SK-N-MC (cell line): Measurements from ENCODE around the gene TRIP6.
A peak's percentile ranks its signal among the peaks of the same experiment; 100 is the strongest.

Experiments
- DNase-seq: peaks from one replicate; pipeline ENCODE4 v3.0.0-alpha.2; 2011; ENCODE audit warnings: low read depth, low spot score
- H3K27ac ChIP-seq: fragments of 200-600 bp; sonication (generic); 2 replicates; pipeline ENCODE4 v1.5.1; 2016; ENCODE audit warnings: mixed run types
- H3K36me3 ChIP-seq: fragments of 200-600 bp; sonication (generic); 2 replicates; pipeline ENCODE4 v1.6.1; 2017; ENCODE audit warnings: antibody characterized with exemption, low read length, mixed read lengths; ENCODE audit not compliant: insufficient read depth
- H3K4me3 ChIP-seq: fragments of 200-600 bp; sonication (generic); 2 replicates; pipeline ENCODE4 v1.5.1; 2016
- H3K9ac ChIP-seq: fragments of 200-600 bp; sonication (generic); 2 replicates; pipeline ENCODE4 v1.8.0; 2017; ENCODE audit warnings: mixed run types, mixed read lengths; ENCODE audit not compliant: insufficient read length
- H3K9me3 ChIP-seq: fragments of 200-600 bp; sonication (generic); 2 replicates; pipeline ENCODE4 v1.6.1; 2017; ENCODE audit warnings: low read depth, mild to moderate bottlenecking, antibody characterized with exemption, low read length, moderate library complexity, mixed read lengths
- EZH2 ChIP-seq: fragments of 200-600 bp; sonication (generic); IDR thresholded peaks from one replicate; pipeline ENCODE4 v1.6.1; 2017; ENCODE audit warnings: antibody characterized with exemption
- FOXP2 ChIP-seq: optimal IDR thresholded peaks from 2 replicates; pipeline ENCODE3; 2011; ENCODE audit warnings: mild to moderate bottlenecking, moderate library complexity; ENCODE audit not compliant: insufficient read depth; ENCODE audit errors: extremely low read length, control extremely low read depth
- POLR2AphosphoS5 ChIP-seq: IDR thresholded peaks from 2 replicates; pipeline ENCODE4 v1.6.1; 2012; ENCODE audit warnings: mild to moderate bottlenecking, low read depth, low read length, borderline replicate concordance

Gene TRIP6

GRCh38 chr7:100884736-100885439 lies 17.7 kb downstream of the TRIP6 start:
- no peak for DNase-seq
- TF ChIP-seq EZH2 (no peak), FOXP2 (no peak), POLR2AphosphoS5 (no peak; the same call in 1 of the 2 replicates)
- peaks cover 91% of the 10 kb centered on the region for H3K36me3 ChIP-seq
- no peak overlapping the region for H3K9ac ChIP-seq
- H3K4me3 ChIP-seq = no peak overlapping the region
- no peak overlapping the region for H3K27ac ChIP-seq
- no peaks in the 10 kb centered on the region for H3K9me3 ChIP-seq

- H3K9ac ChIP-seq = no peak overlapping the region
- peaks cover 85% of the 10 kb centered on the region for H3K36me3 ChIP-seq
- DNase-seq = no peak
- no peaks in the 10 kb centered on the region for H3K9me3 ChIP-seq
- H3K27ac ChIP-seq = no peak overlapping the region; the same call in 1 of the 2 replicates
- TF ChIP-seq FOXP2 = no peak
- TF ChIP-seq EZH2 = no peak
- no peak for TF ChIP-seq POLR2AphosphoS5
- H3K4me3 ChIP-seq = no peak overlapping the region
These were observed 18.4 kb downstream of the TRIP6 start for GRCh38 chr7:100885440-100886141.

- peaks cover 77% of the 10 kb centered on the region for H3K36me3 ChIP-seq
- H3K9ac ChIP-seq = no peak overlapping the region
- no peaks in the 10 kb centered on the region for H3K9me3 ChIP-seq
- no peak; the same call in 1 of the 2 replicates for TF ChIP-seq POLR2AphosphoS5
- no peak for TF ChIP-seq FOXP2
- no peak for TF ChIP-seq EZH2
- no peak overlapping the region; the same call in 1 of the 2 replicates for H3K27ac ChIP-seq
- no peak overlapping the region for H3K4me3 ChIP-seq
- no peak for DNase-seq
These were observed 19.2 kb downstream of the TRIP6 start for GRCh38 chr7:100886142-100886935.

- peaks cover 70% of the 10 kb centered on the region for H3K36me3 ChIP-seq
- no peak overlapping the region for H3K4me3 ChIP-seq
- H3K27ac ChIP-seq = peak overlapping the region; percentile 17; the same call in 1 of the 2 replicates
- no peak overlapping the region for H3K9ac ChIP-seq
- no peak for TF ChIP-seq EZH2
- no peak; the same call in 1 of the 2 replicates for TF ChIP-seq POLR2AphosphoS5
- TF ChIP-seq FOXP2 = no peak
- no peak for DNase-seq
- H3K9me3 ChIP-seq = no peaks in the 10 kb centered on the region
These were observed 19.8 kb downstream of the TRIP6 start for GRCh38 chr7:100886936-100887515.

- Histone ChIP-seq H3K36me3 (peaks cover 64% of the 10 kb centered on the region), H3K9ac (no peak overlapping the region), H3K4me3 (0 out of 2 replicates have a peak overlapping the region, but pooled peaks have one; percentile 90), H3K27ac (peak overlapping the region; percentile 17; the same call in 1 of the 2 replicates), H3K9me3 (no peaks in the 10 kb centered on the region)
- DNase-seq = no peak
- TF ChIP-seq FOXP2 (no peak), POLR2AphosphoS5 (no peak), EZH2 (no peak)
These were observed 20.5 kb downstream of the TRIP6 start for GRCh38 chr7:100887516-100888290.

- TF ChIP-seq POLR2AphosphoS5 = no peak; the same call in 1 of the 2 replicates
- TF ChIP-seq FOXP2 = no peak
- no peak for TF ChIP-seq EZH2
- peak overlapping the region; percentile 90 for H3K4me3 ChIP-seq
- H3K9me3 ChIP-seq = no peaks in the 10 kb centered on the region
- H3K27ac ChIP-seq = no peak overlapping the region; the same call in 1 of the 2 replicates
- DNase-seq = no peak
- peaks cover 56% of the 10 kb centered on the region for H3K36me3 ChIP-seq
- H3K9ac ChIP-seq = peak overlapping the region; percentile 95
These were observed 21.3 kb downstream of the TRIP6 start for GRCh38 chr7:100888291-100888987.

GRCh38 chr7:100888988-100889750 lies 22.0 kb downstream of the TRIP6 start, which contains the start of gene UFSP1:
Gene UFSP1, minus strand, starts transcription at chr7:100889715. Its CDS starts 444 bp downstream, at chr7:100889271.
- Histone ChIP-seq H3K9ac (peak within 1 kb of the TSS; percentile 95), H3K9me3 (no peaks in the 10 kb centered on the region), H3K27ac (peak within 1 kb of the TSS; percentile 76), H3K36me3 (peaks cover 49% of the 10 kb centered on the region), H3K4me3 (peak within 1 kb of the TSS; percentile 90)
- no peak for DNase-seq
- TF ChIP-seq FOXP2 (no peak), EZH2 (no peak), POLR2AphosphoS5 (no peak; the same call in 1 of the 2 replicates)
